Transverse colon (tissue), 4 donors: ENCODE data around the gene CHEK2. TPM values are rescaled to one million over a fixed set of nuclear protein-coding genes. Genes with fewer than 3 reads are reported as not detected.

Experiments
- DNase-seq: peaks from one replicate; pipeline ENCODE4 v3.0.0-alpha.2; 2019
- H3K27ac ChIP-seq, 4 donors: fragments of 200-600 bp; sonication (generic); 2 replicates each; pipeline ENCODE4 v1.5.1; 2016 to 2018; ENCODE audit warnings: inconsistent platforms in 4 of 4
- H3K27me3 ChIP-seq: fragments of 200-600 bp; sonication (generic); 2 replicates; pipeline ENCODE4 v1.5.1; 2017; ENCODE audit warnings: inconsistent platforms
- H3K36me3 ChIP-seq, 4 donors: fragments of 200-600 bp; sonication (generic); 2 replicates each; pipeline ENCODE4 v1.5.1; 2017 to 2019; ENCODE audit warnings: inconsistent platforms in 4 of 4
- H3K4me1 ChIP-seq, 4 donors: fragments of 200-600 bp; sonication (generic); 2 replicates each; pipeline ENCODE4 v1.5.1; 2017 to 2020; ENCODE audit warnings: inconsistent platforms in 4 of 4
- H3K4me3 ChIP-seq, 4 donors: fragments of 200-600 bp; sonication (generic); 1 replicate in 1 of 4; 2 replicates in 3 of 4; pipeline versions ENCODE4 v1.5.1 to v1.6.1; 2017 to 2019; ENCODE audit warnings: inconsistent platforms in 4 of 4
- H3K9me3 ChIP-seq, 2 donors: fragments of 200-600 bp; sonication (generic); 2 replicates each; pipeline ENCODE4 v1.5.1; 2017 to 2019; ENCODE audit warnings: inconsistent platforms in 2 of 2
- CTCF ChIP-seq, 5 experiments: fragments of 200-600 bp in 3 of 5; fragments of 450-650 bp in 2 of 5; sonication (generic) in 3 of 5; IDR thresholded peaks; 1 replicate in 2 of 5; 2 replicates in 3 of 5; pipeline ENCODE4 v1.5.1; 2016 to 2017; ENCODE audit warnings: antibody characterized with exemption in 5 of 5, inconsistent platforms in 3 of 5, mild to moderate bottlenecking in 2 of 5, moderate library complexity in 1 of 5
- EP300 ChIP-seq: sonication (generic); formaldehyde crosslinking; IDR thresholded peaks from one replicate; pipeline ENCODE4 v1.6.1; 2017; ENCODE audit warnings: antibody characterized with exemption, low read depth
- POLR2A ChIP-seq: fragments of 450-650 bp; IDR thresholded peaks from one replicate; pipeline ENCODE4 v1.6.1; 2016; ENCODE audit warnings: antibody characterized with exemption, mild to moderate bottlenecking, moderate library complexity
- POLR2AphosphoS5 ChIP-seq, 3 donors: sonication (generic); formaldehyde crosslinking; IDR thresholded peaks; one replicate each; pipeline ENCODE4 v1.6.1; 2016; ENCODE audit warnings: antibody characterized with exemption in 3 of 3
- WGBS, 2 donors: methylation state at CpG; one replicate each; pipeline ENCODE4 v1.1.5; 2018; ENCODE audit warnings: low coverage in 1 of 2; 5-methylcytosine and 5-hydroxymethylcytosine counted together
- in situ Hi-C, 4 donors: fragments of 200-750 bp; cut with MboI; loops; one replicate each; pipeline versions ENCODE4 v1.15.0 to v1.15.1; 2017; ENCODE audit warnings: low sequenced_read_pairs in 3 of 4, low pct_ligation_motif_present in 1 of 4, low pct_unique_long_range_greater_than_20kb in 1 of 4
- intact Hi-C: fragments of 100-400 bp; cut with DNase I; formaldehyde crosslinking; loops from one replicate; pipeline ENCODE4 v1.15.1; 2023; ENCODE audit warnings: low total_unique reads
- total RNA-seq, 4 donors: library from RNA; depleted of rRNA; stranded (reverse); fragments of >200 nt; gene quantifications; one replicate each; pipeline ENCODE4 v1.1.0, GENCODE V29; 2016

The CHEK2 gene
- total RNA-seq, 4 donors from 2014 or later, result 6.6 to 12.1 (median 10.8) TPM; not detected in 1

- H3K27ac ChIP-seq, result no peak overlapping the region
- H3K27me3 ChIP-seq, result no peaks in the 10 kb centered on the region
- no peaks in the 10 kb centered on the region for H3K9me3 ChIP-seq
- peaks cover 0 to 6% (median 0%) of the 10 kb centered on the region in 4 donors for H3K4me1 ChIP-seq
- in situ Hi-C loops (no loop called here), intact Hi-C loops (no loop called here)
- no peak overlapping the region for H3K4me3 ChIP-seq
- TF ChIP-seq EP300 (no peak), POLR2A (no peak), POLR2AphosphoS5 (IDR thresholded peaks at IDR 0.05) (no peak), CTCF (IDR thresholded peaks at IDR 0.05) (no peak)
- H3K36me3 ChIP-seq, result no peaks in the 10 kb centered on the region
- no peak for DNase-seq
- 89 to 96% methylated on average over 3 to 6 of the region's 6 CpGs for WGBS, 2 donors
Measured at GRCh38 chr22:28734393-28734792, 7.2 kb downstream of the CHEK2 start.

- H3K27ac ChIP-seq, result no peak overlapping the region
Measured at GRCh38 chr22:28730179-28730578, 11.4 kb downstream of the CHEK2 start.

GRCh38 chr22:28728621-28729313, 12.9 kb downstream of the CHEK2 start:
- Histone ChIP-seq H3K27ac (no peak overlapping the region), H3K9me3 (no peaks in the 10 kb centered on the region), H3K27me3 (no peaks in the 10 kb centered on the region), H3K36me3 (peaks cover 0 to 2% (median 0%) of the 10 kb centered on the region in 4 donors), H3K4me1 (no peaks in the 10 kb centered on the region), H3K4me3 (no peak overlapping the region)
- DNase-seq, result no peak
- 83 to 91% methylated on average over 1 to 10 of the region's 10 CpGs for WGBS, 2 donors
- intact Hi-C loops, result no loop called here
- in situ Hi-C loops, result no loop called here
- no peak for TF ChIP-seq CTCF (IDR thresholded peaks at IDR 0.05)
- TF ChIP-seq POLR2AphosphoS5 (IDR thresholded peaks at IDR 0.05), result no peak
- TF ChIP-seq EP300, result no peak
- no peak for TF ChIP-seq POLR2A

More at GRCh38 chr22:28730179-28730578, 11.4 kb downstream of the CHEK2 start:
- no peak for TF ChIP-seq EP300
- TF ChIP-seq POLR2AphosphoS5 (IDR thresholded peaks at IDR 0.05), result no peak
- TF ChIP-seq POLR2A, result no peak
- TF ChIP-seq CTCF (IDR thresholded peaks at IDR 0.05), result no peak
- Histone ChIP-seq H3K4me3 (no peak overlapping the region), H3K36me3 (no peaks in the 10 kb centered on the region), H3K27me3 (no peaks in the 10 kb centered on the region), H3K4me1 (no peaks in the 10 kb centered on the region), H3K9me3 (no peaks in the 10 kb centered on the region)
- in situ Hi-C loops (no loop called here), intact Hi-C loops (no loop called here)
- WGBS, 2 donors, result 87 to 100% methylated on average over 1 to 3 of the region's 3 CpGs
- no peak for DNase-seq

GRCh38 chr22:28728002-28728401, 13.6 kb downstream of the CHEK2 start:
- 93% methylated on average over 1 of the region's 1 CpG; no CpG with 5 or more reads in 1 of the 2 donors for WGBS, 2 donors
- TF ChIP-seq EP300 (no peak), POLR2A (no peak), CTCF (IDR thresholded peaks at IDR 0.05) (no peak), POLR2AphosphoS5 (IDR thresholded peaks at IDR 0.05) (no peak)
- intact Hi-C loops (no loop called here), in situ Hi-C loops (no loop called here)
- Histone ChIP-seq H3K27me3 (no peaks in the 10 kb centered on the region), H3K36me3 (peaks cover 0 to 4% (median 0%) of the 10 kb centered on the region in 4 donors), H3K4me1 (no peaks in the 10 kb centered on the region), H3K9me3 (no peaks in the 10 kb centered on the region), H3K27ac (no peak overlapping the region), H3K4me3 (no peak overlapping the region)
- no peak for DNase-seq
